NCI-H1105 (cell line): ENCODE results near the gene SEMA3G.

Source experiments
- DNase-seq: peaks from one replicate; lab custom pipeline; 2025; lab: John Stamatoyannopoulos, UW

The SEMA3G gene

GRCh38 chr3:52453496-52454249, 8.8 kb upstream of the SEMA3G start, which contains the start of gene TNNC1:
TSS of gene TNNC1 (minus strand) at chr3:52454041. CDS start at chr3:52454015, 26 bp downstream.
- DNase-seq, result no peak

GRCh38 chr3:52452570-52453221, 7.8 kb upstream of the SEMA3G start:
- DNase-seq, result no peak

GRCh38 chr3:52452126-52452525, 7.2 kb upstream of the SEMA3G start:
- no peak for DNase-seq

- no peak for DNase-seq
Observed at GRCh38 chr3:52451237-52452083, 6.6 kb upstream of the SEMA3G start.

- DNase-seq, result no peak
Observed at GRCh38 chr3:52450489-52451236, 5.8 kb upstream of the SEMA3G start.

- no peak for DNase-seq
Observed at GRCh38 chr3:52447512-52448355, 2.8 kb upstream of the SEMA3G start.

- DNase-seq, result no peak
Observed at GRCh38 chr3:52446631-52447511, 2.0 kb upstream of the SEMA3G start.

GRCh38 chr3:52446042-52446441, 1.1 kb upstream of the SEMA3G start:
- DNase-seq, result no peak

- no peak for DNase-seq
Observed at GRCh38 chr3:52443791-52444687, 864 bp downstream of the SEMA3G start.

GRCh38 chr3:52443268-52443610, 1.7 kb downstream of the SEMA3G start:
- DNase-seq, result no peak

- no peak for DNase-seq
Observed at GRCh38 chr3:52442409-52443267, 2.3 kb downstream of the SEMA3G start.

GRCh38 chr3:52441772-52442332, 3.1 kb downstream of the SEMA3G start:
- DNase-seq, result no peak

- no peak for DNase-seq
Observed at GRCh38 chr3:52441091-52441771, 3.7 kb downstream of the SEMA3G start.

GRCh38 chr3:52440671-52441070, 4.2 kb downstream of the SEMA3G start:
- no peak for DNase-seq

- no peak for DNase-seq
Observed at GRCh38 chr3:52440249-52440551, 4.7 kb downstream of the SEMA3G start.

- no peak for DNase-seq
Observed at GRCh38 chr3:52439426-52440248, 5.3 kb downstream of the SEMA3G start.
